Heart right ventricle (tissue), 16 donors: Measurements from ENCODE around the gene PCNT. TPM values are rescaled to one million over a fixed set of nuclear protein-coding genes. Genes with fewer than 3 reads are reported as not detected.

Source experiments
- ATAC-seq, 8 donors: fragments of 200-7000 bp; cut with Tn5 transposase; one replicate each; pipeline ENCODE4 v1.9.1; 2020; ENCODE audit warnings: mild to moderate bottlenecking in 8 of 8, moderate library complexity in 8 of 8, moderate number of reproducible peaks in 1 of 8
- DNase-seq, 2 donors: peaks; one replicate each; pipeline ENCODE4 v3.0.0-alpha.2; 2020
- H3K27ac ChIP-seq, 10 donors: fragments of 200-600 bp; sonication (generic) in 2 of 10; one replicate each; pipeline versions ENCODE4 v1.5.0 to v1.8.0; 2020 to 2022; ENCODE audit warnings: mild to moderate bottlenecking in 3 of 10
- H3K27me3 ChIP-seq, 7 donors: fragments of 200-600 bp; one replicate each; pipeline ENCODE4 v1.8.0; 2021 to 2022; ENCODE audit warnings: mild to moderate bottlenecking in 2 of 7
- H3K36me3 ChIP-seq, 9 donors: fragments of 200-600 bp; sonication (generic) in 1 of 9; one replicate each; pipeline versions ENCODE4 v1.5.0 to v1.8.0; 2020 to 2022; ENCODE audit warnings: mild to moderate bottlenecking in 2 of 9
- H3K4me1 ChIP-seq, 9 donors: fragments of 200-600 bp; sonication (generic) in 1 of 9; one replicate each; pipeline versions ENCODE4 v1.5.0 to v1.8.0; 2020 to 2022; ENCODE audit warnings: mild to moderate bottlenecking in 4 of 9
- H3K4me3 ChIP-seq, 10 donors: fragments of 200-600 bp; sonication (generic) in 2 of 10; one replicate each; pipeline versions ENCODE4 v1.5.0 to v1.8.0; 2020 to 2022; ENCODE audit warnings: mild to moderate bottlenecking in 7 of 10, moderate library complexity in 2 of 10
- H3K9me3 ChIP-seq, 11 donors: fragments of 200-600 bp in 10 of 11; sonication (generic) in 2 of 11; one replicate each; pipeline versions ENCODE4 v1.5.0 to v1.8.0; 2013 to 2022; ENCODE audit warnings: mild to moderate bottlenecking in 2 of 11, control low read depth in 1 of 11, moderate library complexity in 1 of 11
- WGBS, 2 donors: extraction: QIAGEN DNeasy Blood & Tissue Kit; methylation state at CpG; one replicate each; pipeline ENCODE4 v1.1.7; 2013; ENCODE audit warnings: inconsistent platforms in 1 of 2; 5-methylcytosine and 5-hydroxymethylcytosine counted together
- intact Hi-C, 10 donors: fragments of 100-400 bp; cut with DNase I; formaldehyde crosslinking; loops; one replicate each; pipeline versions ENCODE4 v1.11.1 to v1.14.2; 2022
- polyA plus RNA-seq, 2 donors: library from polyadenylated mRNA; stranded (reverse); fragments of 200-250 nt; gene quantifications; one replicate each; pipeline ENCODE4 v1.2.3, GENCODE V29; 2013
- total RNA-seq, 10 donors: library from RNA; stranded (reverse); fragmentation: NEBNext Ultra II Directional in 3 of 10; extraction: Animal tissue kit (Norgen Biotek cat#: 25700) in 3 of 10; gene quantifications; one replicate each; pipeline versions ENCODE4 v1.2.1 to v1.2.4, GENCODE V29; 2021 to 2023
- TF ChIP-seq, protein P1 (sequence below), 9 donors: fragments of 200-600 bp; sonication (generic) in 2 of 9; IDR thresholded peaks; one replicate each; pipeline versions ENCODE4 v1.5.0 to v1.8.0; 2021 to 2022; ENCODE audit warnings: antibody characterized with exemption in 9 of 9, mild to moderate bottlenecking in 5 of 9, moderate library complexity in 1 of 9
- donor health status: Arrhythmogenic right ventricular cardiomyopathy.
- donor health status: ischemic (EF 13 %, LVEDD 7.1; RV severe dilation, severe dysfunction).
- donor health status: healthy with polysubstance abuse.
- donor health status: DM: no; HTN: yes; CAD: no.
- donor health status: DM: no; HTN: no; CAD: no.
- donor health status: ischemic (EF 25% LVEDD 6.9; RV normal size, moderate dysfunction).
- donor health status: ischemic (EF 25% LVEDD 5.7; RV mildly dilated, moderate dysfunction).
- donor health status: healthy.
- donor health status: DM: yes; HTN: yes; CAD: no.
- donor health status: Ischemic cardiomyopathy.
- donor health status: ischemic (EF 35%, LVEDD 5.7; RV mildly dilated, moderate dysfunction).
- donor health status: nonischemic (EF 11% LVEDD 7.7; RV severe dilation, severe dysfunction).
- donor health status: DM: yes; HTN: yes; CAD: no.
- donor health status: PGD.
- donor health status: ischemic (EF 29% LVEDD 5.4; RV normal size, mild dysfunction).
- donor health status: nonischemic (EF 23%, LVEDD 6.1; RV moderate dilation, normal function).

The PCNT gene
- total and polyA plus RNA-seq, 12 donors = 17.5 to 58.6 (median 26.9) TPM

DNA sequence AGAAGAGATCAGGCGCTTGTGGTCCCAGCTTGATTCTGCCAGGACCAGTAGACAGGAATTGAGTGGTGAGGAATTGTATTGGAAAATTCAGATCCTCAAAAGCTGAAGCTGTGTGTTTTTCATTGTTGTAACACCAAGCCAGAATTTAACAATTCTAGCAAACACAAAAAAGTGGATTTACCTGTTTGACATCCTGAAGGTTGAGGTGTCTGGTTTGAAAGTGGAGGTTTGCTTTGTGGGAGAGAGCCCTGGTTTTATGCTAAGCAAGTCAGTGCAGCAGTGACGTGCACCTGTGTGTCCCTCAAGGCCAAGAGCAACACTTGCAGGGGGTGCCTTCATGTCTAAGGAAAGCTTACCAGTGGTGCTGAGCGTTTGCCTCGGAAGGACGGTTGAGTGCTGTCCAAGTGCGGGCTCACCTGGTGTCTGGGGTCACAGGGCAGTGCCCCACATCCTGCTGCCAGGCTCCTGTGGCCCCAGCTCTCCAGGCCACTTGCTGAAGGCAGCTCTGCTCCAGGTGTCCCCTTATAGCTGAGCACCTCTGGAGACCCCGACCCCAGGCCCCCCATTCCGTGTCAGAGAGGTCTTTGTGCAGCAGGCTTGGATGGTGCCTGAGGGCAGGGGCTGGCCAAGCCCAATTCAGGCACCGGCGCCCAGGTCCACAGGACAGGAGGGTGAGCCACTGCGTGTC, 27.7 kb downstream of the PCNT start:
- ATAC-seq (no peak), DNase-seq (no peak)
- 94 to 97% methylated on average over 11 of the region's 11 CpGs for WGBS, 2 donors
- Histone ChIP-seq H3K9me3 (no peaks in the 10 kb centered on the region), H3K36me3 (peaks cover 4 to 100% (median 66%) of the 10 kb centered on the region in 9 donors), H3K27me3 (no peaks in the 10 kb centered on the region), H3K4me1 (peaks cover 0 to 8% (median 0%) of the 10 kb centered on the region in 9 donors), H3K27ac (no peak overlapping the region), H3K4me3 (no peak overlapping the region)
- intact Hi-C loops = no loop called here
- TF ChIP-seq, protein P1, sequence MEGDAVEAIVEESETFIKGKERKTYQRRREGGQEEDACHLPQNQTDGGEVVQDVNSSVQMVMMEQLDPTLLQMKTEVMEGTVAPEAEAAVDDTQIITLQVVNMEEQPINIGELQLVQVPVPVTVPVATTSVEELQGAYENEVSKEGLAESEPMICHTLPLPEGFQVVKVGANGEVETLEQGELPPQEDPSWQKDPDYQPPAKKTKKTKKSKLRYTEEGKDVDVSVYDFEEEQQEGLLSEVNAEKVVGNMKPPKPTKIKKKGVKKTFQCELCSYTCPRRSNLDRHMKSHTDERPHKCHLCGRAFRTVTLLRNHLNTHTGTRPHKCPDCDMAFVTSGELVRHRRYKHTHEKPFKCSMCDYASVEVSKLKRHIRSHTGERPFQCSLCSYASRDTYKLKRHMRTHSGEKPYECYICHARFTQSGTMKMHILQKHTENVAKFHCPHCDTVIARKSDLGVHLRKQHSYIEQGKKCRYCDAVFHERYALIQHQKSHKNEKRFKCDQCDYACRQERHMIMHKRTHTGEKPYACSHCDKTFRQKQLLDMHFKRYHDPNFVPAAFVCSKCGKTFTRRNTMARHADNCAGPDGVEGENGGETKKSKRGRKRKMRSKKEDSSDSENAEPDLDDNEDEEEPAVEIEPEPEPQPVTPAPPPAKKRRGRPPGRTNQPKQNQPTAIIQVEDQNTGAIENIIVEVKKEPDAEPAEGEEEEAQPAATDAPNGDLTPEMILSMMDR (IDR thresholded peaks at IDR 0.05) = no peak

DNA sequence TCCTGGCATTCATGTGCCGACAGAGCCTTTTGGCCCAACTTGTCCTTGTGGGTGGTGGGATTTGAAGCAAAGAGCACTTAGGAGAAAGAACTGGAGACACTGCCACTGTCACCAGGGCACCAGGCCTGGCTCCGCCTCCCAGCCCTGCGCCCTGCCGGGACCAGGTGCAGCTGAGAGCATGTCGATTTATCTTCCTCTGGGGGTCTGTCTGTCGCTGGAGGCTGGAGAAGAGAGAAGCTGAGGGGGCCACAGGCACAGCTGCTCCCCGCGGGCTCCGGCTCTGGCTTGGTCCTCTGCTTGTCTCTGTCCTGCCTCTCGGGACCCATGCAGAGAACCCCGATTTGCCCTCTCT, 28.2 kb downstream of the PCNT start:
- DNase-seq = no peak
- TF ChIP-seq, protein P1 (IDR thresholded peaks at IDR 0.05) = no peak
- H3K36me3 ChIP-seq = peaks cover 4 to 100% (median 62%) of the 10 kb centered on the region in 9 donors
- no peak for ATAC-seq
- peaks cover 0 to 5% (median 0%) of the 10 kb centered on the region in 9 donors for H3K4me1 ChIP-seq
- intact Hi-C loops = no loop called here
- H3K4me3 ChIP-seq = no peak overlapping the region
- 91 to 93% methylated on average over 11 of the region's 11 CpGs for WGBS, 2 donors
- H3K9me3 ChIP-seq = no peaks in the 10 kb centered on the region
- H3K27me3 ChIP-seq = no peaks in the 10 kb centered on the region
- no peak overlapping the region for H3K27ac ChIP-seq

DNA sequence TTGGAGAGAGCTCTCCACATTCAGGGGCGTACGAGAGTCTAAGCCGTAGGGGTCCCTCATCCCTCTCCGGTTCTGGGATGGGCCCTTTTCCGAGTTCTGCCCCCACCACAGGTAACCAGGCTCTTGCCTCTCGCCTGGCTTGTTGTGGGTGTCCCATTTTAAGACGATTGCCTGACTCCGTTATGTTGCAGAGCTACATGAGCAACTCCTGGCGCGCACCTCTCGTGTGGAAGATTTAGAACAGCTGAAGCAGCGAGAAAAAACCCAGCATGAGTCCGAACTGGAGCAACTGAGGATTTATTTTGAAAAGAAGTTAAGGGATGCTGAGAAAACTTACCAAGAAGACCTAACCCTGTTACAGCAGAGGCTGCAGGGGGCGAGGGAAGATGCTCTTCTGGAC, 29.0 kb downstream of the PCNT start:
- 91 to 94% methylated on average over 14 of the region's 14 CpGs for WGBS, 2 donors
- H3K4me1 ChIP-seq = no peaks in the 10 kb centered on the region

DNA sequence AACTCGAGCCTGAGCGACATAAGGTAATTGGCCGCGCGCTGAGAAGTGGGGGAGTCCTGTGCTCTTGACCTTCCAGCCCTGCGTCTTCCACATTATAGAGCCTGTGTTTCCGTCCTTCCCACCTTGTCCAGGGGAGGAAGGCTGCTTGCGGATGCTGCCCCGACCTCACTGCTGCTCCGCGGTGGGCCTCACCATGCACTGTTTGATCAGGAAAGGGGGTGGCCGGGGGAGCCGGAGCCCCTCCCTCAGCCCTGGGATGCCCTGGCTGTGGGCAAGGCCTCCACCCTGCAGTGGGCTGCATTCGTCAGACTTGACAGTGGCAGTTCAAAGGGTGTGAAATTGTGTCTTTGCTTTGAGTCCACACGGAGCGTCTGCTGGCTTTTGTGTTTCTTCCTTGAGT, 30.1 kb downstream of the PCNT start:
- peaks cover 4 to 100% (median 54%) of the 10 kb centered on the region in 9 donors for H3K36me3 ChIP-seq
- 91 to 97% methylated on average over 16 of the region's 16 CpGs for WGBS, 2 donors
- H3K27me3 ChIP-seq = no peaks in the 10 kb centered on the region
- TF ChIP-seq, protein P1 (IDR thresholded peaks at IDR 0.05) = no peak
- no peaks in the 10 kb centered on the region for H3K9me3 ChIP-seq
- no peak overlapping the region for H3K27ac ChIP-seq
- ATAC-seq (no peak), DNase-seq (no peak)
- no peak overlapping the region for H3K4me3 ChIP-seq
- intact Hi-C loops = no loop called here
- no peaks in the 10 kb centered on the region for H3K4me1 ChIP-seq

More for the DNA sequence above, 29.0 kb downstream of the PCNT start:
- ATAC-seq (no peak), DNase-seq (no peak)
- no peaks in the 10 kb centered on the region for H3K27me3 ChIP-seq
- H3K36me3 ChIP-seq = peaks cover 4 to 100% (median 58%) of the 10 kb centered on the region in 9 donors
- intact Hi-C loops = no loop called here
- H3K27ac ChIP-seq = no peak overlapping the region
- H3K9me3 ChIP-seq = no peaks in the 10 kb centered on the region
- TF ChIP-seq, protein P1 (IDR thresholded peaks at IDR 0.05) = no peak
- no peak overlapping the region for H3K4me3 ChIP-seq
